GM19193 (cell line): ENCODE results near the gene RASGRF1.
A peak's percentile ranks its signal among the peaks of the same experiment; 100 is the strongest.

Experiments used
- POLR2A ChIP-seq: IDR thresholded peaks from 4 replicates; pipeline ENCODE4 v1.6.1; 2011; ENCODE audit not compliant: insufficient read depth, insufficient read length; ENCODE audit errors: extremely low read depth

Gene RASGRF1

DNA sequence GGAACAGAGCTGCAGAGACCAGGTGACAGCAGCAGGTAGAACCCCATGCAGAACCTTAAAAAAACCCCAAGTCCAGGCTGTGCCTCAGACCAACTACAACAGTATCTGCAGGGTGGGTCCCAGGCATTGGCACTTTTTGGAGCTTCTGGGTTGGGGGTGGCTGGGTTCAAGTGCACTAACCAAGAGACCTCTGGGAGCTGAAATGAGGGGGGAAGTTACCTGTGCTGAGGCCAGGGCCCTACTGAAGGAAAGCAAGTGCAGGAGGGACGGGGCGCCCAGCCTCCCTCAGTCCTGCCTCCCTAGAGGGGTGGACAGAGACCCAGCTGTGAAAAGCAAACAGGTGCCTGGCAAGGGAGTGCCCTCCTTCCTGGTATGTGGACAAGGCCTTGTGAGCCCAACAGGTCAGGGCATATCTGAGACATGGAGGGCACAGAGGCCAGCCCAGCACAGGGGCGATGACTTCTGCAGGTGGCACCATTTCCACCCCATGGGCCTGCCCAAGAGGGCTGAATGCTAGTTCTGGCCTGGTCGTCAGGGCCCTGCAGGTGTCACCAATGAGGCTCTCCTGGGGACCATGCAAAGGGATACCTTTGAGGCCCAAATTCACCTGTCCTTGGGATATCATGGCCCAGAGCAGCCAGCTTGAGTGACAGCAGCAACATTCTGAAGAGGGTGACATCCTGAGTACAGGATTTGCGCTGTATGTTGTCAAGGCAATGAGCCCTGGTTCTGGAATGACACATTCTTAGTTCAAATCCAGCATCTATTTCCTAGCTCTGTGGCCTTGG, 164.4 kb downstream of the RASGRF1 start:
- TF ChIP-seq POLR2A: no peak

- TF ChIP-seq POLR2A: peak; percentile 31
Measured at GRCh38 chr15:78925076-78925624, 165.4 kb downstream of the RASGRF1 start.

DNA sequence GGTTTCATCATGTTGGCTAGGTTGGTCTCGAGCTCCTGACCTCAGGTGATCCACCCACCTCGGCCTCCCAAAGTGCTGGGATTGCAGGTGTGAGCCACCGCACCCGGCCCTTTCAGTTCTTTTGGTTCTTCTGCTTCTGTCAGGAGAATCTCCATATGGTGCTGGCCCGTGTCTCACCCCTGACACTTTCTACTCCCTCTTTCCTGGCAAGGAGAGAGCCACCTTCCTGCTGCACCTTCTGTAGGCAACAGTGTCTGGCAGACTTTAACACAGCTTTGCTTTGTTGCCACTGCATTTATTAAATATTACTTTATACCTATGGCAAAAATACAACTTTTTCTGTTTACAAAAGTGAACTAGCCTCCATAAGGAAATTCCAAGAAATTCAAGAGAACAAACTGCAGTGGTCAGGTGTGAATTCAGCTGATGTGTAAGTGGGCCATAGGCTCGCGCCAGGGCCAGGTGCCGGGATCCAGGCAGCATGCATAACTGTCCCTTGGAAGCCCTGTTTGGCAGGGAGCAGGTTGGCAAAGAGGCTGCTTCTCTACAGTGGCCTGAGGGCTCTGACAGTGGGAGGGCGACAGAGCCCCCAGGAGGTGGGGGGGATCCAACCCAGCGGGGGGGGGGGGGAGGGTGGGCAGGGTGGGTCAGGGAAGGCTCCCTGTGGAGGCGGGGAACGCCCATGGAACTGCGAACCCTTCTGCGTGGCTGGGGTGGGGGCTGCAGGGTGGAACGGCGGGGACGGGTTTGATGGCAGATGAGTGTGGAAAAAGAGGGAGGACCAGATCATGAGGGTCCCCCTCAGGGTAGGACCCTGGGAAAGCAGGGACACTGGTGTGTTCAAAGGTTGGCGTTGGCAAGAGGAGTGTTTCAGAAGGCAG, 166.9 kb downstream of the RASGRF1 start:
- TF ChIP-seq POLR2A: no peak

- TF ChIP-seq POLR2A: peak; percentile 3
Measured at GRCh38 chr15:78923015-78923414, 167.6 kb downstream of the RASGRF1 start.

- peak; percentile 14 for TF ChIP-seq POLR2A
Measured at GRCh38 chr15:78922527-78922926, 168.1 kb downstream of the RASGRF1 start.

DNA sequence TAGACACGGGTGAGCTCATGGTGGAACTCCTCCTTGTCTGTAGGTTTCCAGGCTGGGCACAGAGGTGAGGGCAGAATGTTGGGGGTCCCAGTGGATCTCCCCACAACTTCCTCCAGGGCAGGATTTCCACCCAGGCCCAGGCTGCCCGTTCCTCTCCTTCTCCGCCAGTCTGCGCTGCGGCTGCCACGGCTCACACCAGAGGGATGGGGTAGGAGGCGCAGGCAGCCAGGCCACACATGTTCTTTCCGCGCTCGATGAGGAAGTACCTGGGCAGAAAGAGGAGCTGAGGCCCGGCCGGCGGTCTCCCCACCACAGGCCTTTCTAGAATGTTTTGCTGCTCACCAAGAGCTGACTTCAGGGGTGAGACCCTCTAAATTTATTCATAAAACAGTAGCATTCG, 168.6 kb downstream of the RASGRF1 start:
- TF ChIP-seq POLR2A: peak; percentile 1

DNA sequence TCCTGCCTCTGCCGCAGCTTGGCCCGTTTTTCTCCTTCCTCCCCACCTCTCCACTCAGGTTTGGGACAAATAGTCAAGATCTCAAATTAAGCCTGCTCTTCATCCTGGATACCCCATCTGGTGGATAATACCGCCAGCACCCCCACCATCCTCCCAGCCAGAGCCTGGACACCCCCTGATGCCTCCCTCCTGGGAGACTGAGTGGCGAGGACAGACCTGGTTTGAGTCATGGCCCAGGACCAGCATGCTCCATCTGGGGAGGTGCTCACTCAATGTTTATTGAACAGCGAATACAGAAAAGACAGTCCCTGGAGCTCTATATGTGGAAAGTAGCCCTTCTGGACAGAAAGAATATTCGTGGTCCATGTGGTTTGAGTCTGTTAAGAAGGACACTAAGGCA, 169.1 kb downstream of the RASGRF1 start:
- TF ChIP-seq POLR2A: peak; percentile 48

DNA sequence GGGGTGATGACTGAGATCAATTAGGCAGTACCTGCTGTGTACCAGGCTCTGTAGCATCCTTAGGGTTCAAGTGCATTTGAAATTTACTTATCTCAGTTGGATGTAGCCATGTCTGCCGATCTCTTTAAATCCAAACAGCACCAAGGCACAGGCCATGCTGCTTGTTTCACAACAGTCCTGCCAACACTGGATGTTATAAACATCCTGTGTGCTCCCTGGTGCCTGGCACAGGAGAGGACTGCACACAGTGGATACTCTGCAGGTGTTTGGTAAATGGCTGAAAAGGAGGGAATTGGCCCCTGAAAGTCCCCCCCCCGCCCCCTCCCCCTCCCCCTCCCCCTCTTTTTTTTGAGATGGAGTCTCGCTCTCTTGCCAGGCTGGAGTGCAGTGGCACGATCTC, 172.7 kb downstream of the RASGRF1 start:
- TF ChIP-seq POLR2A: no peak

DNA sequence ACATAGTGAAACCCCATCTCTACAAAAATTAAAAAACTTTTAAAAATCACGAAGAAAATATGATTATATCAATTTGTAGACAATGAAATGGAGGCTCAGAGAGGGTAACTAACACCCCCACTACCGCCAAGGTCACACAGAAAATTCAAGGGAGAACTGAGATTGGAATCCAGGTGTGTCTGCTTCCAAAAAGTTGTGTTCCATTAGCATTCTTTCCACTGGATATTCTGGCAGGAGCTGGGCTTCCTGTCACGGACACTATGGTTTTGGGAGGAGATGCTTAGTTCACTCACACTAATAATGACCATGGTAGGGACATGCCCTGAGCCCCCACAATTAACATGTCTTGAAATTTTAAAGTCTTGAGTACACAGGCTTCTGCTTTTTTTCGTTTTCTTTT, 174.5 kb downstream of the RASGRF1 start:
- no peak for TF ChIP-seq POLR2A

GRCh38 chr15:78915341-78916087, 175.1 kb downstream of the RASGRF1 start:
- TF ChIP-seq POLR2A: no peak

DNA sequence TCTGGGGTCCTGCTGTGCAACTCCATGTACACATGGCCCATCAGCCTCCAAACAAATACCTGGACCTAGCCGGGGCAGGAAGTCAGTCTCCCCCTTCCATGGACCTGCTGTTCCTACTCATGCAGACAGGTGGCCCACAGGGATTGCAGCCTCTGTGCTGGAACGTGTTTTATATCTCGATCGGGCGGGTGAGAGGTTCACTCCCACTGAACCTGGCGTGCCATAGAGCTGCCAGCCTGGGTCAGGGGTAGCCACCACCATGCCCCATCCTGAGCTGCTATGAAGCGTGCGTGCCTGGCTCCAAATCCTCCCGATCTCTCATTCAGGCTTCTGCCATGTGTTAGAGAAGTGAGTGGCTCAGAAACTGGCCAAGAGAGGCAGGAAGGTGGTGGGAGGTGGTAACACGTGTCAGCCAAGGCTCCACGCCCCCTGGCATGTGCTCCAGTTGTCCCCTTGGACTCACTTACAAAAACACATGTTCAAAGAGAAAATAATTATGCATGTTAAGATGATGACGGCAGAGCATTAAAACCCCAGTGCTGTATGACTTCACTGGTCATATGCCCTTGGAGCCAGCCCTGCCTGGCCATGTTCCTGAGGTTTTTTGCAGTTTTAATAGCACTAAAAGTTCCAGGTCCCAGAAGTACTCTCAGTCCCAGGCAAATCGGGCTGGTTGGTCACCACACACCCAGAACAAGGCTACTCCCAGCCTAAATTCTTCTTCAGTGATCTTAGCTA, 176.4 kb downstream of the RASGRF1 start:
- no peak for TF ChIP-seq POLR2A

DNA sequence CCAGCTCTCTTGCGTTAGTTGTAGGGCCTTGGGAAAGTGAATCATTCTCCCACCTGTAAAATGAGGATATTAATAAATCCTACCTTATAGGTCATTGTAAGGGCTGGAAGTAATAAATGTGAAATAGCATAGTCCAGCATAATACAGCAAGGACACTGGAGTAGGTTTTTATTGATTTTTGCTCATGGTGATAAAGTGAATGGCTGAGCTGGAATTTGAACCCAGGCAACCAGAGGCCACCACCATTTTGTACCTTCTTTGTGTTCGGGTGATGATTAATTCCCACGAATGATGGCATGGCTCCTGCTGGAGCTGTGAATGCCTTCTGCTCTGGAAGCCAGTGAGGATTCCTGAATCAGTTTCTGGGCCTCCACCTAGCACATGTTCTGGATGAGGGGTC, 177.6 kb downstream of the RASGRF1 start:
- no peak for TF ChIP-seq POLR2A

DNA sequence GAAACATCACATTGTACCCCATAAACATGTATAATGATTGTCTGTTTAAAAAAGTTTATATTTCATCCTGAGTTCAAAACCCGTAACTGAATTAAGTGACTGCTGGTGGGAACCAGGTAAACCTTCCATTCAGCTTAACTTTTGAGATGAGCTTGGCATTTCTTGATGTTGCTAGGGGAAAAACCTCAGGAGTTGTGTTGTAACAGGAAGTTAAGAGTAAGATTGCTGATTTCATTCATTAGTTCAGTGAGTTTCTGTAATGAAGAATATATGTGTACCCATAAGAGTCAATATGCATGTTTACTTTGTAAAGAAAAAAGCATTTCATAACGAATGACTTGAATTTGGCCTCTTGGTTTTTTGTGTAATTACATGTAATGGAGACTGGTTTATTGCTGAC, 178.3 kb downstream of the RASGRF1 start:
- TF ChIP-seq POLR2A: no peak

DNA sequence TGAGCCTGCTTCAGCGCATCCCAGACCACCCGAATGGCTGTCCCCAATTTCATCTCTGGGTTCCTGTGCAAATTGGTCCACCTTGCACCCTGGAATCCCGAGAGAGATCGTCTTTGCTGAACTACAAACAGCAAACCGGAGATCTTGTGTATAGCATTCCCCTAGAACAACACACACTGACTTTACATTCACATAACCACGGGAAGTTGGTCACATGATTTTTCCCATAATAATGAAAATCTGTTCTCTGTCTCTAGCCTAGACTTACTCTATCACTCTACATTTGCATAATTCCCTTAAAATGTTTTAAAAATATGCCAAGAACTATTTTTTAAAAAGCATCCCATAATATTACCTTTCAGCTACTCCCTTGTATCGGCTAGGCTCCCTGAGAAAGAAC, 180.3 kb downstream of the RASGRF1 start:
- no peak for TF ChIP-seq POLR2A
